Umbilical cord (tissue), 2 donors: Measurements from ENCODE around the gene LIPF. TPM values are rescaled to one million over a fixed set of nuclear protein-coding genes. Genes with fewer than 3 reads are reported as not detected.
"Not testable (repeated sequence)": the region's sequence is repeated elsewhere in the genome, so short reads cannot be mapped to it uniquely, and the experiment has no call there.

ENCODE experiments used
- DNase-seq: peaks from one replicate; pipeline ENCODE4 v3.0.0-alpha.2; 2015; ENCODE audit warnings: low spot score
- total RNA-seq: library from RNA; depleted of rRNA; stranded (reverse); fragments of >200 nt; gene quantifications from one replicate; pipeline ENCODE4 v1.2.3, GENCODE V29; 2014; ENCODE audit warnings: low replicate concordance; ENCODE audit not compliant: insufficient read depth

LIPF gene, protein sequence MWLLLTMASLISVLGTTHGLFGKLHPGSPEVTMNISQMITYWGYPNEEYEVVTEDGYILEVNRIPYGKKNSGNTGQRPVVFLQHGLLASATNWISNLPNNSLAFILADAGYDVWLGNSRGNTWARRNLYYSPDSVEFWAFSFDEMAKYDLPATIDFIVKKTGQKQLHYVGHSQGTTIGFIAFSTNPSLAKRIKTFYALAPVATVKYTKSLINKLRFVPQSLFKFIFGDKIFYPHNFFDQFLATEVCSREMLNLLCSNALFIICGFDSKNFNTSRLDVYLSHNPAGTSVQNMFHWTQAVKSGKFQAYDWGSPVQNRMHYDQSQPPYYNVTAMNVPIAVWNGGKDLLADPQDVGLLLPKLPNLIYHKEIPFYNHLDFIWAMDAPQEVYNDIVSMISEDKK
- total RNA-seq: 5.5 TPM

DNA sequence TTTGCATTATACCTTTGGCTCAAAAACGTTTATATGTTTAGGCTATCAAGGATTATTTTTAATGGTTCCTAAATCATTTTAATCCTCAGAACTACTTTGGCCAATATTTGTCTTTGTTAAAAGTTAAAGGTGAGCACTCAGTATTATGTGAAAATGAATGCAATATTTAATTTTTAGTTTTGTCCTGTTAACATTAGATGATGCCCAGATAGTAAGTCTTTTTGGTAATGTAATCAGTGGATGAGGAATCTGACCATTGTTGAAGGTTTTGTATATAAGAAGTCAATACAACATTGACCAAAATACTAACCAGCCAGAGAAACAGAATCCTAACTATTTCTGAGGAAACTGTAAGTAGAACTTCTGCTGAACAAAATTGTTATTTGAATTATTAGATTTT, at the start of gene LIPF:
Gene LIPF (plus strand): TSS at position 301 of the 400 bp plus-strand sequence. CDS start 2,856 bp downstream, outside the sequence.
- DNase-seq: no peak

DNA sequence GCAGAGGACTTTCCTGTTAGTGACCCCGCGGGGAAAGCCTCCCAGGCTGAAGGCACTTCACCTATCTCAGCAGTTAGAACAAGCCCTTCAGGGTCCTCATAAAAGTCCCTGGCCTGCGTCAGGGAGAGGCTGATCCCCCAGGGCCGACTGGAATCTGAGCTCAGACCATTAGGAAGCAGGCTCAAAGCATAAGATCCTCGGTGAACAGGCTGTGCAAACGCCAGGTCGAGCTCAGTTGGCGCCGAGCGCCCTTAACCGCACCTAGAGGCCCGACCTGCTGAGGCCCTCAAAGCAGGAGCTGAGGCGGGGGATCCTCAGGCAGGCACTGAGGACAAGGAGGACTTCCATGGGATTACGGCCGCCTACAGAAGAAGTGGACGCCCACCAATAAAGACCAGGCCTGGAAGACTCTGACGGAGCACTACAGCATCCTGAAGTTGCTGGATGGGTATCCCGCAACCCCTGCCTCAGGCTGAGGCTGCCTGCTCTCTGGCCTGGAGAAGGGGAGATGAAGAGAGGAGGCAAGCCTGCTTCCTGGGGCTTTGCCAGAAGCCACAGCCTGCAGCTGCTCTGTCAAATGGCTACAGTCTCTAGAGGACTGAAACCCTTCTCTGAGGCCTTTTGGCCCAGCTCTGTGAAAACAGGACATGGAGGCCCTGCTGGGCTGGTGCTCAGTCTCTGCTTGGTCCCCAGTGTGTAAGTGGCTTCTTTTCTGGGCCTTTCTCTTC, 47.8 kb upstream of the LIPF start:
- no peak for DNase-seq

DNA sequence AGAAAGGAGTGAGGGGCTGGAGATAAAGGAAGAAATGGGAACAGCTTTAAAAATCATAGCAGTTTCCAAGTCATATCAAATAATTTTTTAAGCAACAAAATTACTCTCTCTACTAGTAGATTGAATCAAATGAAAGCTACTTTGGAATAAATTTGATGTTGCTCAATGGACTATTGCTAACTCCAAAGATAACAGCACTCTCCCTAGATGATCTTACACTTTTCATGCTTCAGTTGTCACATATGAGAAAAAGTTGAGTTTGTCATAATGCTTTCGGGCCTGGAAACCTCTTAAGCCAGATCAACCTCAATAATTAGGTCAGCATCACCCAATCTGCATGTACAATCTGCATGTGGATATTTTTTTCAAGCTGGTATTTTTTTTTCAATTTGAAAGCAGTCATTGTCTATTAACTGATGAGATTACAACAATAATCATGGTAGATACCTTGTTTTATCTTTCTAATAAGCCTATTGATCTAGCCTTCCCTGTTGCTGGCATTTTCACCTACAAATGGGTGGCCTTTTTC, 46.4 kb upstream of the LIPF start:
- DNase-seq: no peak

DNA sequence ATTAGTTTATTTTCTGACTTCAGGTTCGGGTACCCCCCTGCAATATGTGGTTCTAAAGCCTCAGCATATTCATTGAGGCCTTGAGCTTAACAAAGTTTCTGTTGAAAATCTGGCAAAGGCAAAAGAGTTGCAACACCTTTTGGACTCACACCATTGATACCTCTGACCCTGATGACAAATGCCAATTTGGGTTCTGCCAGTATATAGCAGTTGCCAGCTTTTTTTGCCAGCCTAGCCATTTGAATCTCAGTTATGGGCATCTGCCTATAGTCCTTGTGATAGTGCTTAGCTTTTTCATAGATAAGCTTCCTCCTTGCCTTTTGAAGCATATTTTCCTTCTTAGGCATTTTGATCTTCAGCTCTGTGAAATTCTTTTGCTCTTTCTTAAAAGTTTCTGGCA, 45.7 kb upstream of the LIPF start:
- no peak for DNase-seq

DNA sequence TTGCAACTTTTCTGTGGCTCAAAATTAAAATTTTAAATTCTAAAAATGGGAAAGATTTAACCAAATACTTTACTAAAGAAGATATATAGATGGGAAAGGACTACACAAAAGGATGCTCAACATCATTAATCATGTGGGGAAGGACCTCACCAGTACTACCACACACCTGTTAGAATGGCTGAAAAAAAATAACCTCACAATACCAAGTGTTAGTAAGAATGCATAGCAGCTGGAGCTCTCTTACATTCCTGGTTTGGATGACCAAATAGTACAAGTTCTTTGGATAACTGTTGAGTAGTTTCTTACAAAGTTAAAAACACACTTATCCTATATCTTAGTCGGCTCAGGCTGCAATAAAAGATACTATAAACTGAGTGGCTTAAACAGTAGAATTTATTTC, 43.8 kb upstream of the LIPF start:
- no peak for DNase-seq

DNA sequence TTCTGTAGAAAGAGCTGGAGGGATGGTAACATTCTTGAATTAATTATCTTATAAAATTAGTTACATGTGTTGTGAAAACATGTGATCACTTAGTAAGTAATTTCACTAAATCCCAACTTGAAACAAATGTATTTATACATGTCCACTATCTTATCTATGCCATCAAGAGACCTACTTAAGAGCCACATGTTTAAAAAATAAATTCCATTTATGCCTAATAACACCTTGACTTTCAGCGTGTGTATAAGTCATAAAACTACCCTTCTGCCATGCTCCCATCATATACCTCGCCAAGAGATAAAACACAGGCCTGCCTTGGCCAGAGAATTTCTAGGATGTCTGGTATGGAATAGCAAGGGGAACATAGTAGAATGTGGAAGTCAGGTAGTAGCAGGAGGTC, 40.4 kb upstream of the LIPF start:
- DNase-seq: no peak

DNA sequence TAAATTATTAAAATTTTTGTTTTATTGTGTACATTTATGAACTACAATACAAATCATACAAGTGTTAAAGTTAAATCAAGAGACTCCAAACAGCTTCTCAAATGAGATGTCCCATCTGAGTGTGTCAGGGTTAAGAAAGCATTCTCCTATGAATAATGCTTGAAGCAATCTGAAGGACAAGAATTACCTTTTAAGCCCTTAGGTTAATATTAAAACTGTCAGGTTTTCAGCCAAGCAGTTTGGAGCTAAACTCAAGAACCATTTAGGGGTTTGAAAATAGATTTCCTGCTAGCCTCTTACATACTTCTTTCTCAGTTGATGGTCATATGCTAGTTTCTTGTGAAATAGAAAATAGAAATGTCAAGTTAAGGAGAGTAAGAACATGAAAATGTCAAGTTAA, 39.4 kb upstream of the LIPF start:
- no peak for DNase-seq

DNA sequence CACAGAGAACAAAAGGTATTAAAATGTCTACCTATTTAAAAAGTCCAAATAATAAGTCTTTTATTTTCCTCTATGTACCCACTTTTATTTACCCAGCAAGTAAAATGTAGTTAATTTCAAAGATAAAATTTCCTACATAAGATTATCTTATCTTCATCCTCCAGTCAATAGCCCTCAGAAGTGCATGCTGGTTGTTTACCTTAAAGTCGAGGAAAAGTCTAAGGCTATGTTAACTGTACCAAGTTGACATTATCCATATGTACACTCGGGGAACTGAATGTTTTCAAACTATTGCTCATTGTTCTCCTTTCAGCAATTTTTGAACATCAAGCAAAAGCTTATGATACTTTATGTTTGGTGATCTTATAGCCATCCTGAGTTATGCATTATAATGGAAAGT, 24.1 kb upstream of the LIPF start:
- DNase-seq: no peak

DNA sequence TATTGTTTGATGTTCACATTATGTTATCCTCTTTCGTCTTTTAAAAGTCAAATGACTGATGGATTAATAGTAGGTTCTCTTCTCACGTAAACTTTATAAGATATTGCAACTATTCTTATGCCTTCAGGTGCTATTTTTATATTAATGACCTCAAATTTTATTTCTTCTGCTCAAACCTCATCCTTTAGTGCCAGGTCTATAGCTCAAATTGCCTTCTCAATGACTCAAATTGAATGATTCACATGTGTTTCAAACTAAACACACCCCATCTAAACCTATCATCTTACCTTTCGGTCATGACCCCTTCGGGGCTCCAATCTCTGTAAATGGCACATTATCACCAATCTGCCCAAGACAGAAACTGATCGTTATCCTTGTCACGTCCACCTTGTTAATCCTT, 22.0 kb upstream of the LIPF start:
- DNase-seq: no peak

DNA sequence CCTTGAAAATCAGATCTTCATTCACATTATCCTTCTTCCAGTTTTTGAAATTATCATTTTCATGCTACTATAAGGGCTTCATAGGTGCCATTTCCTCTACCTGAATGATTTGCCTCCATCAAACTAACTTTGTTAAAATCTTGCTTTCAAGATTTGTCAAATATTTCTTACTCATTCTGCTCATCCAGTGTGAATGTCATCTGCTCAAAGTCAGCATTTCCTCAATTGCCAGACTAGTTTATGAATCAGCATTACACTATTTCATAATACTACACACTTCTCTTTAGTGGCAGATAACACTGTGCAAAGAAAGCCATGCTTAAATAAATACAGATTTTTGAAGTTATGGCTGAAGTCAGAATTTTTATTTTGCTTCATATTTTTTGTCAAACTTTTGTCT, 21.3 kb upstream of the LIPF start:
- no peak for DNase-seq

DNA sequence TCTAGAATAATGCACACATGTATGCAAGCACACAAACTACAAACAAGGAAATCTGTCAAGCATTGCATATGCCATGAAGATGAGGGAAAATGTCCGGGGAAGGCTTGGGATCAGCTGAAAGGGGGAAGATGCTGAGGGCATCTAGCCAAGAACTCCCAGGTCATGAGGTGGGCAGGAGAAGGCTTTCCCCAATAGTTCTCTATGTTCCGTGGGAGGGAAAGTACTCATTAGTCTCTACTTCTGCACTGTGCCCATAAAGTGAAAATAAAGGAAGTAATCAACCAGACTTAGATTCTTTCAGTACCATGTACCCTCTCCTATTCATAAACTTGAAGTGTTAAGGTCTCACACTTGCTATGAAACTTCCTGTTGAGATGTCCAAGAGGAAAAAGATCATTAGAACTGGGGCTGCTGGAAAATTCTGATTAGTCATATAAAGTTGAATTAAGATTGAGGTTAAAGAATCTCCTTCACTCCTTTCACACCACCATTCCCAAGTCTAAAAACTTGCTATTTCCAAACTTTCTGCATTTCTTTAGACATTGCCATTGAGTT, 17.1 kb upstream of the LIPF start:
- no peak for DNase-seq

DNA sequence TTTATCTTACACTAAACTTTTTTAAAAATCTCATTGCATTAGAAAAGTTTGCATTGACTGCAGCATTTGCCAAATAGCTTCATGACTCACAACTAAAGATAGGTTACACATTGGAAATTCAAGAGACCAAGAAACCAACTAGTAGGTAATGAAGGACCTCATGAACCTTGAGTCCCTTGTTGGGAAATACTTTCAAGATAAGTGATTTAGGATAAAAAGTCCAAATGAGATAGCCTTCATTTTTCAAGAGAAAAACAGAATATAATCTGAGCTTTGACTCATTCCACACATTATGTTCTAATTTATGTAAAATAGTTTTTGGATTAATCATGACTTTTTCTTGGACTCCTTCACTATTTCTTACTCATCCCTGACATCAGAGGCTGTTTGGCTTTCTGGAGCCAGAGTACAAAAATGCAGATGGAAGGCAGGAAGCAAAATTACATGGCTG, 13.1 kb upstream of the LIPF start:
- peak; percentile 75 for DNase-seq

DNA sequence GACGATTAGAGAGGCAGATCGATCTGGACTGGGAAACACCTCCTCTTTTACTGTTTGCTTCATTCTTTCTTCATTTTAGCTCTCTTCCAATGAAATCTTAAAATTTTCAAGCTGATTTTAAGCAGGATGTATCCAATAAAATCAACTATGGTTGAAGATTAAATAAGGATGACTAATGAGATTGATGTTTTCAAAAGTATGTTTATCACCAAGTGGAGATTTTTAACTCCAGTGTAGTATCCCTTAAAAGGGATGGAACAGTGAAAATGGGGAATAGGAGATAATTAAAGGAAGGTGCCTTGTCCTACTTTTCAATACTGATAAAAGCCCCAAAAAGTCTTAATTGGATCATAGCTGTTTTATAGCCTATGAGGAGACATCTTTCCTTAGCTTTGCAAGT, 11.6 kb upstream of the LIPF start:
- no peak for DNase-seq

DNA sequence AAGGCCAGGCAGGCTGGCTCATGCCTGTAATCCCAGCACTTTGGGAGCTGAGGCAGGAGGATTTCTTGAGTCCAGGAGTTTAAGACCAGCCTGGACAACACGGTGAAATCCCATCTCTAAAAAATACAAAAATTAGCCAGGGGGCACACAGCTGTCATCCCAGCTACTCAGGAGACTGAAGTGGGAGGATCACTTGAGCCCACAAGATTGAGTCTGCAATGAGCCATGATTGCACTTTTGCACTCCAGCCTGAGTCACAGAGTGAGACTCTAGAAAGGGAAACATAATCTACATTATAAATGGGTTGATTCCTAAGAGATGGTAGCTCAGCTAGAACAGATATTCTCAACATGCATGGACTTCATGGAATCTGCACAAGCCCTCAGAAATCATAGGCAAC, 6.3 kb upstream of the LIPF start:
- no peak for DNase-seq

DNA sequence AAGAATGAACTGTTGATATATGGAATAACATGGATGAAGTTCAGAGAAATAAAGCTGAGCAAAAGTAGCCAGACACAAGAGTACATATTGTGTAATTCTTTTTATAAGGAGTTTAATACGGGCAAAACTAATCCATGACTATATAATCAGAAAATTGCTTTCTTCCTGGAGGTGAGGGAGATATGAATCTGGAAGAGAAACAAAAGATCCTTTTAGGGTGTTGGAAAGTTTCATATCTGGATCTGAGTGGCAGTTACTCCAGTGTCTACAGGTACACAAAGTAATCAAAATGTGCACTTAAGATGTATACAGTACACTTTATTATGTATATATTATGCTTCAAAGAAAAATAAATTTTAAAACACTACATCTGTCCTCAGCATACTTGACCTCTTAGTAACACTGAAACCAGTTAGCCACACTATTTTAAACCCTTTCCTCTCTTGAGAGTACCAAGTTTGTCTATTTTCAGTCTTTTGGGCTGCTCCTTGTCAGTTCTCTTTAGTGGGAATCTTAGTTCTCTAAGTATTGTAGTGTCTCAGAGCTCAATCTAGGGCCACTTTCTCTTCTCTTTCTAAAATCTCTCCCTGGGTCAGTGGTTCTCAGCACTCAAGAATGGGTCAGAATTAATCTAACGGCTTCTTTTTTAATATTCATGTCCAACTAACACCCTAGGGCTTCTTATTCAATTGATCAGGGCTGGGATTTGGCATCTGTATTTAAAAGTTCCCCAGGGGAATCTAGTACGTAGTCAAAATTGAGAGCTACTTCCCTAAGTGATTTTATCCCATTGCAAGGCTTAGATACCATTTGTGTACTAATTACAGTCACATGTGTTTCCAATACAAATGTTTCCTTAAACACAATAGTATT, 4.3 kb upstream of the LIPF start:
- no peak for DNase-seq

DNA sequence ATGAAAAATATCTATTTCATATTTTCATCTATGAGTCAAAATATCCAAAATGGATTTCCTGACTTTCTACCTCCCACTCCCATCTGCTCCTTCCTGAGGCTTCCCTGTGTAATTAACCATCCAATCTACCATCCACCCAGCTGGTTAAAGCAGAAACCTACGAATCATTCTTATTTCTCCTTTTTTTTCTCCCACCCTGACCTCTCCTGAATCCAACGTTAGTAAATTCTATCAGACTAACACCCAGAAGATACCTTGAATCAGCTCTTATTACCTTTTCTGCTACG, 3.7 kb upstream of the LIPF start:
- DNase-seq: no peak

DNA sequence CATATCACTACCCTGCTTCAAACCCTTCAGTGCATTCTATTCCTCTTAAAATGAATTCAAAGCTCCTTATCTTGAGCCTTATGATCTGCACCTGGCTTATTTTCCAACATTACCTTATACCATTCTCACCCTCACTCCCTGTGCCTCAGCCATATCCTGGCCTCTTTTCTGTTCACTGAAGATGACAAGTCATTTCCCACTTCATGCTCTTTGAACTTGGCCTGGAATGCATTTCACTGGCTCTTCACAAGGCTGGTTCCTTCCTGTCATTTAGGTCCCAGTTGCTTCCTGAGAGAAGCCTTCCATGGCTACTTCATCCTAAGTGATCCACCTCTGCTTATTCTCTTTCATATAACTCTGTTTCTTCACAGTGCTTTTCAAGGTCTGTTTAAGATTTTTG, 3.2 kb upstream of the LIPF start:
- no peak for DNase-seq

DNA sequence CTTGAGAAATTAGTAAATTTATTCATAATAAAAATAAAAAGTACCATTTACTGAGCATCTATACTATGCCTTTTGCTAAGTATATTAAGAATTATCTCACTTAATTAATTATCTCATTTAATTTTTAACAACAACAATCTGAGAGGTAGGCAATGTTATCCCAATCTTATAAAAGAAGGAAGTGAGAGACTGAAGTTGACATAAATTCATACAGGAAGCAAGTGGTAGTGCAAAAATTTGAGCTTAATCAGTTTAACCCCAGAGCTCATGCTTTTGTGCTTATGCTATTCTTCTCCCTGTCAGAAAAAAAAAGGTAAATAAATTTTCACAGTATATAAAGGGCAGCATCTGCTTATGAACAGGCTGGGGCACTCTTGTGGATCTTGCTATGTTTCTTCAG, 2.7 kb upstream of the LIPF start:
- no peak for DNase-seq

DNA sequence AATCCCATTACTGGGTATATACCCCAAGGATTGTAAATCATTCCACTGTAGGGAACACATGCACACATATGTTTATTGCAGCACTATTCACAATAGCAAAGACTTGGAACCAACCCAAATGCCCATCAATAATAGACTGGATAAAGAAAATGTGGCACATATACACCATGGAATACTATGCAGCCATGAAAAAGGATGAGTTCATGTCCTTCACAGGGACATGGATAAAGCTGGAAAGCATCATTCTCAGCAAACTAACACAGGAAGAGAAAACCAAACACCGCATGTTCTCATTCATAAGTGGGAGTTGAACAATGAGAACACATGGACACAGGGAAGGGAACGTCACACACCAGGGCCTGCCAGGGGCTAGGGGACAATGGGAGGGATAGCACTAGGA, 1.1 kb upstream of the LIPF start:
- DNase-seq: not testable (repeated sequence)

DNA sequence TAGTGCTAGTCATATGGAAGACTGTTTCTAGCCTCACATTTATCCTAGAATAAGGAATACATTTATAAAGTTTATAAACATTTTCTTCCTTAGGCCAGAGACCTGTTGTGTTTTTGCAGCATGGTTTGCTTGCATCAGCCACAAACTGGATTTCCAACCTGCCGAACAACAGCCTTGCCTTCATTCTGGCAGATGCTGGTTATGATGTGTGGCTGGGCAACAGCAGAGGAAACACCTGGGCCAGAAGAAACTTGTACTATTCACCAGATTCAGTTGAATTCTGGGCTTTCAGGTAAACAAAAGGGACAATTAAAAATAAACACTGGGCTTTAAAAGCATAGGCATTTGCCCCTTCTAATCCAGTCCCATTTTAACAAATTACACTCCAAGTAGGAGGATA, 4.2 kb downstream of the LIPF start:
- no peak for DNase-seq

DNA sequence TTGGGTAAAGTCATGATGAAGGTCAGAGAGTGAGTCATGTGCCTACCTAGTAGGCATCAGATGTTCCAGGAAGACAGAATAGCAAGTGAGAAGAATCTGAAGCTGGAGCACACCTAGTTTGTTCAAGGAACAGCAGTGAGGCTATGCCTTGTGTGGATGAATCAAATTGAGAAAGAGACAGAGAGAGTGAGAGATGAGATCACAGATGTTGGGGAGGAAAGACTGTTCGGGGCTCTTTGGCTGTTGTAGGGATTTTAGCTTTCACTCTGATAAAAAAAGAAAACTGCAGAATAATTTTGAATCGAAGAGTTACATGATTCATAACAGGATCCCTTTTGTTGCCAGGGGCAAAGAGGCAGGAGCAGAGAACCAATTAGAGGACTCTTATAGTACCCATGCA, 6.3 kb downstream of the LIPF start:
- no peak for DNase-seq

DNA sequence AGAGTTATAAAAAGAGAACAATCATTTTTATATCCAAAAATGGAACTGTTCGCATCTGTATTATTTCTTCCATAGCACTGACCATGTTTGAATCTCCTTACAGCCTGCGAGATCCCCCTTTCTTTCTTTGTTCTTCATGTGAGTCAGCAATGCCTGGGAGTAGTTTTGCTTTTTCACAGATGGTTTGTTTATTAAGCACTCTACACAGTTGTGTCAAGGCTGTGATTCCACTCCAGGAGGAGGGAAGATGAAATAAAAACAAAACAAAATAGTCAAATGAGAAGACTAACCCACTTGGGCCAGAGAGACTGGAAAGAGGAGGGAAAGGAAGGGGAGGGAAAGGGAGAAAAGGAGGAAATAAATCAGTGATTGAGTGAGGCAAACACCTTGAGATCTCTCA, 7.8 kb downstream of the LIPF start:
- DNase-seq: no peak
